HG03571 (cell line): Measurements from ENCODE around the gene PGA5.
"Not testable (repeated sequence)": the region's sequence is repeated elsewhere in the genome, so short reads cannot be mapped to it uniquely, and the experiment has no call there.

Experiments
- ATAC-seq: cut with Tn5 transposase; IDR thresholded peaks from one replicate; pipeline ENCODE4 v1.9.1; 2021; ENCODE audit not compliant: unreplicated experiment

Gene PGA5

DNA sequence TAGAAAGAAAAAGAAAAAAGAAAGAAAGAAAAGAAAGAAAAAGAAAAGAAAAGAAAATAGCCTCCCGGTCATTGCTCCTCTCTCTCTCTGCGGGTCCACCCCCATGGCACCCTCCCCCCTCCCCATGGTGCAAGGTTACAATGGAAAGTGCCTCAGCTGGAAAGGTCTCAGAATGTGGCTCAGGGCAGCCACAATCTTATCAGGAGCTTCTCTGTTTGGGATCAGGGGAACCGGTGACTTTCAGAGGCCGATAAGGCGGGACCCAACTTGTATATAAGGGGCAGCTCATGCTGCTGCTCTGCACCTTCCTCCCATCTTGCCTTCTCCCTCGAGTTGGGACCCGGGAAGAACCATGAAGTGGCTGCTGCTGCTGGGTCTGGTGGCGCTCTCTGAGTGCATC lies at the start of gene PGA5:
Gene PGA5 (plus strand): TSS at position 301 of the 400 bp plus-strand sequence. CDS start 52 bp downstream, at position 353.
- not testable (repeated sequence) for ATAC-seq

DNA sequence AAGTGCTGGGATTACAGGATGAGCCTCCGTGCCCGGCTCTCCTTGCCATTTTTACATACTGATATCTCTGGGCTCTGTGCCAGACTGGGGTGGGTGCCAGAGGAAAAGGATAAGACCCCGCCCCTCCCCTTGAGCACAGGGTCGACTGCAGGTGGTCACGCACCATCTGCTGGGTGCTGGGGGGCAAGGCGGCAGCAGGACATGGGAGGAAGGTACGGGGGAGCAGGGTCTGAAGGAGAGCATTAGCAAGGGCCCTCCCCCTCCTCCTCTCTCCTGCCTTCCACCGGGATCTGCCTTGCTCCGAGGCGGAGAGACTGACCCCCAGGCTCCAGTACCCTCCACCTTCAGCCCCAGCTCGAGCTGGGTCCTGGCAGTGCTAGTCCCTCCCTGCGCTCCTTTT lies 47.4 kb upstream of the PGA5 start:
- no peak for ATAC-seq

DNA sequence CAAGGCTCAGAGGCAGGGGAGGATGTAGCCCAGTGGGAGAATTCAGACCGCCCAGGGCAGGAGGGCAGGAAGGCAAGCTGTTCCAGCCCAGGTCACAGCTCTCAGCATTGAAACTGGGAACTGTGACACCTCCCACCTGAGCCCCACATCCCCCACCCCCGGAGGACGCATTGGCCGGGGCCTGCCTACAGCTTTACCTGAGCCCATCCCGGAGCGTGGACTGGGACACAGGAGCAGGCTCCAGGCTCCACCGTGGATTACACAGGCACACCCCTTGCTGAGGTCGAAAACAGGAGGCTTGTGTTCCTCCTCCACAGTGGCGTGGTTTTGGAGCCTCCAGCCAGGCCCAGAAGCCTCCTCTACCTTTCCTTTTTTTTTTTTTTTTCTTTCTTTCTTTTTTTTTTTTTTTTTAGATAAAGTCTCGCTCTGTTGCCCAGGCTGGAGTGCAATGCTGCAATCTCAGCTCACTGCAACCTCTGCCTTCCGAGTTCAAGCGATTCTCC lies 46.8 kb upstream of the PGA5 start:
- ATAC-seq: no peak

GRCh38 chr11:61194981-61195695 lies 45.8 kb upstream of the PGA5 start:
- ATAC-seq: no peak

DNA sequence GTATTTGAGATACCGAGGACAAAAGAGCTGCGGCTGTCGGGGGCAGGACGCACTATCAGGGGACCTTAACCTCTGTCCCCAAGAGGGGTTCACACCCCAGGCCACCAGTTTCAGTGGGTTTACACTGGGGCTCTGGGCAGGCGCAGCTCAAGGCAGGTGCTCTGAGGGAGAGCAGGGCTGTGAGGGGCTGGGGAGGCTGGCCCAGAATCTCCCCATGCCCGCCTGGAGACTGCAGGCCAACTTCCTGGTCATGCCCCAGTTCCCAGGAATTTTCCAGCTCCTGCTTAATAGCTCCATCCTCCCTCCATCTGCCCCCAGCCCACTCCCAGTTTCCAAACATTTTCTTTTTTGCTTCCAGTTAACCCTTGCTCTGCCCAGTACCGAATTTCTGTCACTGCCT lies 45.3 kb upstream of the PGA5 start:
- no peak for ATAC-seq

DNA sequence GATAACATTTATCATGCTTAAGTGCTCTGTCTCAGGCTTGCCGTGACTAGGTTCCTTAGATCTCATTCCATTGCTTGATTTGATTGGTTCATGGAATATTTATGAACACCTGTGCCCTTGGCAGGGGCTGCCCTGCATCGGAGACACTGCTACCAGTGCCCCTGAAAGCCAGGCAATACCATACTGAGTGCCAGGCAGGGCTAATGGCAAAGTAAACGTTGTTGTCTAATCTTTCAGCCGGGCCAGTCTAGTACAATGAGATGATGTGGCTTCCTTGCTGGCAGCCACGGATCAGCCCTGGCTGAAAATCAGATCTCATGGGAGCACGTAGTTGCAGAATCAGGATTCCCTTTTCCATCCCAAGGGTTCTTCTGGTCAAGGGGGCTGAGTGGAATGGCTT lies 42.6 kb upstream of the PGA5 start:
- ATAC-seq: no peak

DNA sequence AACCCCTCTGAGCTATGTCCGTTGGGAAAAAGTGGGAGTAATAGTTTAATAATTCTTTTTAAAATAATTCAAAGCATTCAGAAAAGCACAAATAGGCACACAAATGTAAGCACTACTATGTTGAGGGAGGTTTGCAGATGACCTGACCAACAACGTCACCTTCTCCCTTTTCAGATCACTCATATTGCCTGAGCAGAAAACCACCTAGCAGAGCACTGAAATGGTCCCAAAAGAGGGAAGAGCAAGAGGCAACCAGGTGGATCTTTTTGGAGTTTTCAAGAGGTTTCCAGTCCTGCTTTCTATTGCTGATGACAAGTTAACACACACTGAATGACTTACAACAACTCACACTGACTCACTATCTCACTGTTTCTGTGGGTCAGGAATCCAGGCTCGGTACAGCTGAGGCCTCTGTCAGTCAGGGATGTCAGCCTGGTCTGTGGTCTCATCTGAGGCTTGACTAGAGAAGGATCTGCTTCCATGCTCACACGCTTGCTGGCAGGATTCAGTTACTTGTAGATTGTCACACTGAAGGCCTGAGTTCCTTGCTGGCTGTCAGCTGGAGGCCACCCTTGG lies 41.9 kb upstream of the PGA5 start:
- ATAC-seq: no peak

- ATAC-seq: no peak
Observed at GRCh38 chr11:61201476-61201875, 39.5 kb upstream of the PGA5 start.

GRCh38 chr11:61202950-61203746 lies 37.8 kb upstream of the PGA5 start, which contains the start of gene PGA3:
Gene PGA3 (plus strand): TSS chr11:61203515. CDS start chr11:61203565, 50 bp downstream.
- not testable (repeated sequence) for ATAC-seq

- not testable (repeated sequence) for ATAC-seq
Observed at GRCh38 chr11:61203873-61204272, 37.1 kb upstream of the PGA5 start.

GRCh38 chr11:61204502-61205059 lies 36.4 kb upstream of the PGA5 start:
- ATAC-seq: not testable (repeated sequence)

DNA sequence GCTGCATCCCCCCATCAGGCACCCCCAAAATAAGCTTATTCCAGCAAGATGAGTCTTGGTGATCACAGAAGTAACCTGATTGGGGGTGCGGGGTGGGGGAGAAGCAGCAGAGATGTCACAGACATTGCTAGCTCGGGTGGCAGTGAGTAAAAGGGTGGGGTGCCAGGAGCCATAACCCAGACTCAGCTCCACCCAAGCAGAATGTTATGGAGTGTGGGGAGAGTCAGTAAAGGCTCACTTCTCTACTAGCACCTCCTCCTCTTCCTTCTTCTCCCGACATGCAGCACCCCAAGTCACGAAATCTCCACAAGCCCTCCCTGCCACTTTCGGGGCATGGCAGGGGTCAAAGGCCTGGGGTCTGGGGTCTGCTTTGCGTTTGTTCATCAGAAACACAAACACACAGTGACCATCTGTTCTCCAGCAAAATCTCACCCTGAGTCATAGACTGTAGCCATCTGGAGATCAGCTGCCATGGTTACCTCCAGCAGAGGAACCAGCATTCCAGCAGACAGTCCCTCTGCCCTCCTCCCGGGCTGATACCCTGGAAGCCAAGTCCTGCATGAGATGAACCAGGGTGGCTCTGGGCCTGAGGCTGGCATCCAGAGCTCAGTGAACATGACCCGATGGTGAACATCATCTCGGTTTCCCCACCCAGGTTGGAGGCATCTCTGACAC lies 33.2 kb upstream of the PGA5 start:
- not testable (repeated sequence) for ATAC-seq

DNA sequence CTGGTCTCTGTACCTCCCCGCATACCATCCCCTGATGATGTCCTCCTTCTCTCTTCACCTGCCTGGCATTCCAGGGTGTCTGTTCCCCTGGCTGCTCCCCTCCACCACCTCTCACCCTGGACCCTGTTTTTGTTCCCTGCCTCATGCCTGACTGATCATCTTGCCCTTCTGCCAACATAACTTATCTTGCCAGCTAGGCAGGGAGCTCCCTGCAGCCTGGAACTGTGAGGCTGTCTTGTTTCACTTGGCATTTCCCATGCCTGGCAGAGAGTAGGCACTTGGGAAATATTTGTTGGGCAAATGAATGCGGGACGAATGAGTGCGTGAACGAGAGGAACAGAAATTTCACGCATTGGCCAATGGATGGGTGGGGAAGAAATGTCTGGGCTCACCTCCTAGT lies 30.3 kb upstream of the PGA5 start:
- ATAC-seq: not testable (repeated sequence)

DNA sequence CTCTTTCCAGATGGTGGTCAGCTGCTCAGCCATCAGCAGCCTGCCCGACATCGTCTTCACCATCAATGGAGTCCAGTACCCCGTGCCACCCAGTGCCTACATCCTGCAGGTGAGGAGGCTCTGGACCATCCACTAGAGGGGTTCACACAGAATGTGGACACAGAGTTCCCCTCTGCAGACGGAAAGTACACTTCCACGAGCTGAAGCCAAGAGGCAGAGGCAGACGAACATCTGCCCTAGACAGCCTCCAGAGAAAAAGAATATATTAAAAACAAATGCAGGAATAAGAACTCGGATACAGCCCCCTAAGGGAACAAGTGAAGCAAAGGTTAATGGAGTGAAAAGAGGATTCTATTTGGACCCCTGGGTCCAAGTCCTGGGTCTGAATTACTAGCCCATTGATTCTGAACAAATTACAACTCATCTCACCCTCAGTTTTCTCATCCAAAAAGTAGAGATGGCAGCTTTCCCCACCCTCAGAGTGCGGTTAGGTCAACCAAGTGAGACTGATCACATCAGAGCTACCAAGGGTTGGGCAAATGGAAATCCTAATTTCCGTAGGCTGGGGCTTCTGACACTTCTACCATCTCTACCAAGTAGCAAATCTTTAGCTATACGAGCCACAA lies 29.5 kb upstream of the PGA5 start:
- ATAC-seq: not testable (repeated sequence)

DNA sequence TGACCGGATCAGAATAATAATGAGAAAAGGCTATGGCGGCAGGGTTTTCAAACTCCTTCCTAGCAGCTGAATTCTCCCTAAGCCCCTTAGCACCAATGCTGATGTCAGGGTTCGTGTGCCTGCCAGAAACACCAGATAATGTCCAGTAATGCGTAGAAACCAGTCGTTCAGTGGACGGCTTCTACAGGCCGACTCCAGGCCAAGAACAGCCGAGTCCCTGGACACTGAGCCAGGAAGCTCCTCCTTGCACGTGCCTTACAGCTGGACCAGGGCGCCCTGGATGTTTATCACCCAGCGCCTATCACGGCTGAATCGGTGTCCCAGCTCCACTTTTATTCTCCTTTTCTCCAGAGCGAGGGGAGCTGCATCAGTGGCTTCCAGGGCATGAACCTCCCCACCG lies 28.8 kb upstream of the PGA5 start:
- ATAC-seq: not testable (repeated sequence)

- not testable (repeated sequence) for ATAC-seq
Observed at GRCh38 chr11:61213711-61214324, 27.2 kb upstream of the PGA5 start.

- not testable (repeated sequence) for ATAC-seq
Observed at GRCh38 chr11:61218306-61218705, 22.7 kb upstream of the PGA5 start.

DNA sequence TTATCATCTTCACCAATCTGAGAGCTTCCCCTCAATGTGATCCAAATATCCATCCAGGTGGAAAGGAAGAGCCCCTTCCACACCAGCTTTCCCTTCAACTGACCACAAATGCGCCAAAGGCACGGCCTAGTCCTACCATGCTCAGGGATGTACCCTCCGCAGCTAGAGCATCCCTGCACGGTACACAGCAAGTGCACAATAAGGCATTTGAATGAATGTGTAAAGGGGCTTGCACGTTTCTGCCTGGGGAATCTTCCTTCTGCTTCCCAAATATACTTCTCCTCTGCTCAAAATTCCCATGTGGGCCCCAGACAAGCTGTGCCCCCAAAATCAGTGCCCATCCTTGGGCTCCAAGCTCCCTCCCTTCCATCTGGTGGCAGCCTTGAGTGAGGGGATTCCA lies 22.0 kb upstream of the PGA5 start:
- not testable (repeated sequence) for ATAC-seq

DNA sequence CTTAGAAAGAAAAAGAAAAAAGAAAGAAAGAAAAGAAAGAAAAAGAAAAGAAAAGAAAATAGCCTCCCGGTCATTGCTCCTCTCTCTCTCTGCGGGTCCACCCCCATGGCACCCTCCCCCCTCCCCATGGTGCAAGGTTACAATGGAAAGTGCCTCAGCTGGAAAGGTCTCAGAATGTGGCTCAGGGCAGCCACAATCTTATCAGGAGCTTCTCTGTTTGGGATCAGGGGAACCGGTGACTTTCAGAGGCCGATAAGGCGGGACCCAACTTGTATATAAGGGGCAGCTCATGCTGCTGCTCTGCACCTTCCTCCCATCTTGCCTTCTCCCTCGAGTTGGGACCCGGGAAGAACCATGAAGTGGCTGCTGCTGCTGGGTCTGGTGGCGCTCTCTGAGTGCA lies 18.9 kb upstream of the PGA5 start, which contains the start of gene PGA4:
Gene PGA4 (plus strand): TSS at position 301 of the 400 bp plus-strand sequence. CDS start 54 bp downstream, at position 355.
- not testable (repeated sequence) for ATAC-seq

- ATAC-seq: not testable (repeated sequence)
Observed at GRCh38 chr11:61222692-61223091, 18.3 kb upstream of the PGA5 start.
